GM18498 (cell line): ENCODE data around the gene GPR89A.
"Not testable (repeated sequence)": the region's sequence is repeated elsewhere in the genome, so short reads cannot be mapped to it uniquely, and the experiment has no call there.

Experiments used
- ATAC-seq: cut with Tn5 transposase; IDR thresholded peaks from one replicate; pipeline ENCODE4 v1.9.1; 2021; ENCODE audit warnings: mild to moderate bottlenecking, moderate library complexity; ENCODE audit not compliant: unreplicated experiment

The GPR89A gene

GRCh38 chr1:145607833-145608733 lies at the start of gene GPR89A:
Gene GPR89A (plus strand): TSS chr1:145607988. CDS start chr1:145608134, 146 bp downstream.
- ATAC-seq: peak; percentile 95

- not testable (repeated sequence) for ATAC-seq
Observed at GRCh38 chr1:145586820-145587219, 21.0 kb upstream of the GPR89A start.

- ATAC-seq: not testable (repeated sequence)
Observed at GRCh38 chr1:145590806-145591205, 17.0 kb upstream of the GPR89A start.

- ATAC-seq: not testable (repeated sequence)
Observed at GRCh38 chr1:145592347-145592746, 15.4 kb upstream of the GPR89A start.

GRCh38 chr1:145595421-145595820 lies 12.4 kb upstream of the GPR89A start:
- not testable (repeated sequence) for ATAC-seq

GRCh38 chr1:145596236-145596635 lies 11.6 kb upstream of the GPR89A start:
- ATAC-seq: not testable (repeated sequence)

GRCh38 chr1:145599426-145599825 lies 8.4 kb upstream of the GPR89A start:
- not testable (repeated sequence) for ATAC-seq

- no peak for ATAC-seq
Observed at GRCh38 chr1:145601593-145601992, 6.2 kb upstream of the GPR89A start.

GRCh38 chr1:145606840-145607239 lies 948 bp upstream of the GPR89A start:
- ATAC-seq: not testable (repeated sequence)

- not testable (repeated sequence) for ATAC-seq
Observed at GRCh38 chr1:145607289-145607688, 499 bp upstream of the GPR89A start.

- not testable (repeated sequence) for ATAC-seq
Observed at GRCh38 chr1:145610744-145611143, 3.0 kb downstream of the GPR89A start.

GRCh38 chr1:145620073-145620472 lies 12.3 kb downstream of the GPR89A start:
- ATAC-seq: not testable (repeated sequence)

- not testable (repeated sequence) for ATAC-seq
Observed at GRCh38 chr1:145622177-145622576, 14.4 kb downstream of the GPR89A start.

- ATAC-seq: not testable (repeated sequence)
Observed at GRCh38 chr1:145636237-145636636, 28.4 kb downstream of the GPR89A start.

GRCh38 chr1:145641886-145642285 lies 34.1 kb downstream of the GPR89A start:
- ATAC-seq: not testable (repeated sequence)

- ATAC-seq: not testable (repeated sequence)
Observed at GRCh38 chr1:145643990-145644389, 36.2 kb downstream of the GPR89A start.

- ATAC-seq: not testable (repeated sequence)
Observed at GRCh38 chr1:145656245-145656943, 48.6 kb downstream of the GPR89A start.

- not testable (repeated sequence) for ATAC-seq
Observed at GRCh38 chr1:145662502-145662901, 54.7 kb downstream of the GPR89A start.

- ATAC-seq: not testable (repeated sequence)
Observed at GRCh38 chr1:145665015-145665414, 57.2 kb downstream of the GPR89A start.

- ATAC-seq: not testable (repeated sequence)
Observed at GRCh38 chr1:145670995-145671745, 63.4 kb downstream of the GPR89A start.

- not testable (repeated sequence) for ATAC-seq
Observed at GRCh38 chr1:145673217-145673616, 65.4 kb downstream of the GPR89A start.
